ENCODE measurements around the gene HAO1.

- TF ChIP-seq EZH2phosphoT487 (IDR thresholded peaks at IDR 0.05; ENCODE audit: low read depth) = no peak
- TF ChIP-seq, protein P1, sequence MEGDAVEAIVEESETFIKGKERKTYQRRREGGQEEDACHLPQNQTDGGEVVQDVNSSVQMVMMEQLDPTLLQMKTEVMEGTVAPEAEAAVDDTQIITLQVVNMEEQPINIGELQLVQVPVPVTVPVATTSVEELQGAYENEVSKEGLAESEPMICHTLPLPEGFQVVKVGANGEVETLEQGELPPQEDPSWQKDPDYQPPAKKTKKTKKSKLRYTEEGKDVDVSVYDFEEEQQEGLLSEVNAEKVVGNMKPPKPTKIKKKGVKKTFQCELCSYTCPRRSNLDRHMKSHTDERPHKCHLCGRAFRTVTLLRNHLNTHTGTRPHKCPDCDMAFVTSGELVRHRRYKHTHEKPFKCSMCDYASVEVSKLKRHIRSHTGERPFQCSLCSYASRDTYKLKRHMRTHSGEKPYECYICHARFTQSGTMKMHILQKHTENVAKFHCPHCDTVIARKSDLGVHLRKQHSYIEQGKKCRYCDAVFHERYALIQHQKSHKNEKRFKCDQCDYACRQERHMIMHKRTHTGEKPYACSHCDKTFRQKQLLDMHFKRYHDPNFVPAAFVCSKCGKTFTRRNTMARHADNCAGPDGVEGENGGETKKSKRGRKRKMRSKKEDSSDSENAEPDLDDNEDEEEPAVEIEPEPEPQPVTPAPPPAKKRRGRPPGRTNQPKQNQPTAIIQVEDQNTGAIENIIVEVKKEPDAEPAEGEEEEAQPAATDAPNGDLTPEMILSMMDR (IDR thresholded peaks at IDR 0.05; ENCODE audit: low read depth, low read length) = no peak
Measured at GRCh38 chr20:7930343-7930742, 9.9 kb downstream of the HAO1 start.
